ENCODE data around the gene ASTN2.

Gene ASTN2

DNA sequence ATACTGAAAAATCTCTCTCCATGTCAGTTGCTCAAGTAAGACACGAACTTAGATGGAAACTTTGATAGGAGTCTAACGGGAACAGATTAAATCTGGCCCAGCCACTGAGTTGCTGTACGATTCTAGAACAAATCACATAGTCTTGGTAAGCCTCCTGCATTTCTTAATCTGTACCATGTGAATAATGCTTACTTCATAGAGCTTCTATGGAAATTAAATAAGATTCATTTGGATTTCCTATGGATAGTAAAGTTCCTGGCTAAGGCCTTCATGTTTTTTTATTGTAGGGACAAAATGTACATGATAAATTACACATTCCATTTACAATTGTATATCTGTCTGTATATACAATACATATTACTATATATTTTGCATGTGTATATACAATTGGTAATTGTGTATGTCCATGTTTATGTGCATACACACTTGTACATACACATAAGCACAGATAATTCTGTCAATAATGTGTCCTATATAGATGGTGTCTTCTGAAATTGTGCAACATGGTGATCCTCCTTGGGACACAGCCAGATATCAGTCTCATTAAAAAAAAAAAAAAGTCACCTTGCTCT lies 397.4 kb downstream of the ASTN2 start:
- H3K27me3 ChIP-seq, result no peaks in the 10 kb centered on the region
- no peaks in the 10 kb centered on the region for H3K9me3 ChIP-seq

DNA sequence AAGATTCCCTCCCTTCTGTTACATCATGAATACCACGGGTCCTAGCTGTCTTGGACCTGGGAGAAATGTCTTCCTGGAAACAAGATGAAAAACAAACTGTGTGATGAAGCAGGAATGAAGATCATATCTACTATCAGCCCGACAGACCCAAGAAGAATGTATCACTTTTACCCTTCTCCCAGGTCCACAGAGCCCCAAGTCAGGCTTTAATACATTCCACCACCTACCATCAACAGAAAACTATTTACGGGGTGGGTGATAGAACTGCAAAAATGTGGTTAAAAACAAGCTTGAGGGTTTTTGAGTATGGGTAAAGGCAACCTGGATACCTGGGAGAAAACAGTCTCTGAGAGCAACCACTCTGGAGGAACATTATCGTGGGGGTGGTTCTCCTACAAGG lies 400.8 kb downstream of the ASTN2 start:
- intact Hi-C loops (cut with DNase I; ENCODE audit: low total_unique reads), result no loop called here
- DNase-seq, result no peak
- H3K9me3 ChIP-seq, result no peaks in the 10 kb centered on the region

More for the DNA sequence above, 397.4 kb downstream of the ASTN2 start:
- DNase-seq, result no peak
- Histone ChIP-seq H3K4me3 (no peak overlapping the region), H3K27ac (no peak overlapping the region), H3K4me1 (no peaks in the 10 kb centered on the region), H3K36me3 (no peaks in the 10 kb centered on the region)
- TF ChIP-seq, protein P1, sequence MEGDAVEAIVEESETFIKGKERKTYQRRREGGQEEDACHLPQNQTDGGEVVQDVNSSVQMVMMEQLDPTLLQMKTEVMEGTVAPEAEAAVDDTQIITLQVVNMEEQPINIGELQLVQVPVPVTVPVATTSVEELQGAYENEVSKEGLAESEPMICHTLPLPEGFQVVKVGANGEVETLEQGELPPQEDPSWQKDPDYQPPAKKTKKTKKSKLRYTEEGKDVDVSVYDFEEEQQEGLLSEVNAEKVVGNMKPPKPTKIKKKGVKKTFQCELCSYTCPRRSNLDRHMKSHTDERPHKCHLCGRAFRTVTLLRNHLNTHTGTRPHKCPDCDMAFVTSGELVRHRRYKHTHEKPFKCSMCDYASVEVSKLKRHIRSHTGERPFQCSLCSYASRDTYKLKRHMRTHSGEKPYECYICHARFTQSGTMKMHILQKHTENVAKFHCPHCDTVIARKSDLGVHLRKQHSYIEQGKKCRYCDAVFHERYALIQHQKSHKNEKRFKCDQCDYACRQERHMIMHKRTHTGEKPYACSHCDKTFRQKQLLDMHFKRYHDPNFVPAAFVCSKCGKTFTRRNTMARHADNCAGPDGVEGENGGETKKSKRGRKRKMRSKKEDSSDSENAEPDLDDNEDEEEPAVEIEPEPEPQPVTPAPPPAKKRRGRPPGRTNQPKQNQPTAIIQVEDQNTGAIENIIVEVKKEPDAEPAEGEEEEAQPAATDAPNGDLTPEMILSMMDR (IDR thresholded peaks at IDR 0.05), result no peak
- intact Hi-C loops (cut with DNase I; ENCODE audit: low total_unique reads), result no loop called here

DNA sequence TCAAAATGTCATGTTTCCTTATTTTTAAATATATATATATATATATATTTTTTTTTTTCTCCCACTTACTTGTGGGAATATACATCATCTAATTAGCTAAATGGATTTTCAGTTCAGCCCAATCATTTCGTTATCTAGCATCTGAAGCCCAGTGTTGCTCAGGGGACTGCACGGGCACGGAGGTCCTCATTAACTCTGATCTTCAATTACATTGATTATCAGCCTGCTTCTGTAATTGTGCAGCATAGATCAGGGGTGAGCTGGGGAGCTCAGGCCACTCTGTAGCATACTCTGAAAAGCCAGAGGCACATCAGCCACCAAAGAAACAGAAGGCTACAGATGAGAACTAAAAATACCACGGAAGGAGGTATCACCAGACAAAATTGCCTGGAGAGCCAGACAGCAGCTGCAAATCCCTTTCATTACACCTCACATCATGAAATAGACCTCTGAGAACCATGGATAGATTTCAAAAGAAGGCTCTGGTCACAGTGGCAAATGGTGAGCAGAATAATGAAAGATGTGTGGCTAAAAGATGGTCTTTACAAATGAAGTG lies 401.3 kb downstream of the ASTN2 start:
- Histone ChIP-seq H3K27ac (no peak overlapping the region), H3K4me1 (no peaks in the 10 kb centered on the region), H3K9me3 (no peaks in the 10 kb centered on the region), H3K27me3 (no peaks in the 10 kb centered on the region), H3K36me3 (no peaks in the 10 kb centered on the region), H3K4me3 (no peak overlapping the region)
- TF ChIP-seq, protein P1 (IDR thresholded peaks at IDR 0.05), result no peak
- DNase-seq, result no peak
- intact Hi-C loops (cut with DNase I; ENCODE audit: low total_unique reads), result no loop called here

More for the DNA sequence above, 400.8 kb downstream of the ASTN2 start:
- no peaks in the 10 kb centered on the region for H3K4me1 ChIP-seq
- no peak overlapping the region for H3K4me3 ChIP-seq
- H3K36me3 ChIP-seq, result no peaks in the 10 kb centered on the region
- no peaks in the 10 kb centered on the region for H3K27me3 ChIP-seq
- TF ChIP-seq, protein P1 (IDR thresholded peaks at IDR 0.05), result no peak
- no peak overlapping the region for H3K27ac ChIP-seq

DNA sequence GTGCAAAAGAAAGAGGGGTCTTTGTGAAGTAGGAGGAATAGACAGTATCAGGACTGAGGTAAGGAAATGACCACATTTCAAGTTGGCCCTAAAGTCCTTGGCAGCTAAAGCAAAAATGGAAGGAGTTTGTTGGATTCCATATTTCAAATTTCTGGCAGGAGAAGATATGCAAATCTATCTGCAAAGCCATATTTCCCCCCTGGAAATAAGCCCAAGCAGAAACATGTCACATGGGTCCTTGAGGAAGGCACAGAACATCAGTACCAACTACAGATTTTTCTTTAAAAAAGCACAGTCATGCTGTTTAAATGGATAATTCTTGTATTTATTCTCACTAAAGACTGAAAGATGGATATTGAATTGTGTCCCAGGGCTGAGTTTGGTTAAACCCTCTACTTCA lies 404.8 kb downstream of the ASTN2 start:
- DNase-seq, result no peak
- no peaks in the 10 kb centered on the region for H3K27me3 ChIP-seq
- no peak overlapping the region for H3K27ac ChIP-seq
- no peaks in the 10 kb centered on the region for H3K36me3 ChIP-seq
- no peaks in the 10 kb centered on the region for H3K4me1 ChIP-seq
- H3K9me3 ChIP-seq, result no peaks in the 10 kb centered on the region
- intact Hi-C loops (cut with DNase I; ENCODE audit: low total_unique reads), result no loop called here
- H3K4me3 ChIP-seq, result no peak overlapping the region
- TF ChIP-seq, protein P1 (IDR thresholded peaks at IDR 0.05), result no peak

DNA sequence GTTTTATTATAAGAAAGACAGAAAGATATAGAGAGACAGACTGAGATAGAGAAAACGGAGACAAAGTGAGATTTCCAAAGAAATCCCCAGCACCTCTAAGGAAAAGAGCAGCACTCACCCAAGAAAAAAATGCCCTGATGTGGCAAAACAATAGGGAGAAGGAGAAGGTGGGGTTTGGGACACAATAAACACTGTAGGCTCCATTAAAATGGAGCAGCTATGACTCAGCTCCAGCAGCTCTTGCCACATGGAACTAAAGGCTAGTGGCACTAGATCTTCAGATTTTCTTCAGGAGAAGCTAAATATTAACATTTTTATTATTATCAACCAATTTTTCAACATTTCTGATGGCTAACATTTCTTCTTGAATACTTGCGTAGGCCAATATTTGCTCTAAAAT lies 406.0 kb downstream of the ASTN2 start:
- no peak for DNase-seq
- H3K4me1 ChIP-seq, result no peaks in the 10 kb centered on the region
- H3K9me3 ChIP-seq, result no peaks in the 10 kb centered on the region
- no peaks in the 10 kb centered on the region for H3K27me3 ChIP-seq
- intact Hi-C loops (cut with DNase I; ENCODE audit: low total_unique reads), result no loop called here
- H3K4me3 ChIP-seq, result no peak overlapping the region
- H3K36me3 ChIP-seq, result no peaks in the 10 kb centered on the region
- no peak overlapping the region for H3K27ac ChIP-seq
- TF ChIP-seq, protein P1 (IDR thresholded peaks at IDR 0.05), result no peak
